Chondrocyte (in vitro differentiated cells): ENCODE measurements around the gene RIMS1. TPM values are rescaled to one million over a fixed set of nuclear protein-coding genes. Genes with fewer than 3 reads are reported as not detected.

ENCODE experiments used
- DNase-seq: peaks from one replicate; pipeline ENCODE4 v3.0.0; 2021; ENCODE audit warnings: mixed read lengths, low spot score
- H3K27ac Mint-ChIP-seq: one replicate; pipeline ENCODE4 v1.8.0; 2021; ENCODE audit warnings: mild to moderate bottlenecking, moderate library complexity, mixed read lengths; ENCODE audit not compliant: unreplicated experiment
- H3K27me3 Mint-ChIP-seq: 2 replicates; pipeline ENCODE4 v1.8.0; 2021; ENCODE audit warnings: low read depth, mixed read lengths
- H3K36me3 Mint-ChIP-seq: 2 replicates; pipeline ENCODE4 v1.8.0; 2021; ENCODE audit warnings: low read depth, mixed read lengths
- H3K4me1 Mint-ChIP-seq: 2 replicates; pipeline ENCODE4 v1.8.0; 2021; ENCODE audit warnings: low read depth, mild to moderate bottlenecking, mixed read lengths
- H3K4me3 Mint-ChIP-seq: one replicate; pipeline ENCODE4 v1.8.0; 2021; ENCODE audit warnings: mild to moderate bottlenecking, moderate library complexity, mixed read lengths; ENCODE audit not compliant: unreplicated experiment
- H3K9me3 Mint-ChIP-seq: 2 replicates; pipeline ENCODE4 v1.8.0; 2021; ENCODE audit warnings: low read depth, mixed read lengths
- CTCF ChIP-seq: fragments of 200-600 bp; sonication (generic); IDR thresholded peaks from 2 replicates; pipeline ENCODE4 v1.5.0; 2021; ENCODE audit warnings: antibody characterized with exemption, mild to moderate bottlenecking, moderate library complexity
- total RNA-seq: library from RNA; stranded (reverse); gene quantifications from 3 replicates; pipeline ENCODE4 v1.2.1, GENCODE V29; 2021

RIMS1 gene
- total RNA-seq, 1 donor from 2014 or later = 6.6 TPM

GRCh38 chr6:72403413-72403812, 517.1 kb downstream of the RIMS1 start:
- TF ChIP-seq CTCF = no peak
- Mint-ChIP-seq H3K9me3 (no peaks in the 10 kb centered on the region), H3K4me3 (no peak overlapping the region), H3K27me3 (no peaks in the 10 kb centered on the region), H3K27ac (no peak overlapping the region), H3K4me1 (no peaks in the 10 kb centered on the region), H3K36me3 (peaks cover 3% of the 10 kb centered on the region)
- DNase-seq = no peak

GRCh38 chr6:72406517-72406916, 520.2 kb downstream of the RIMS1 start:
- no peaks in the 10 kb centered on the region for H3K9me3 Mint-ChIP-seq
- no peak overlapping the region for H3K4me3 Mint-ChIP-seq
- no peak for DNase-seq
- H3K4me1 Mint-ChIP-seq = peaks cover 3% of the 10 kb centered on the region
- H3K27ac Mint-ChIP-seq = no peak overlapping the region
- H3K36me3 Mint-ChIP-seq = no peaks in the 10 kb centered on the region
- no peak for TF ChIP-seq CTCF
- H3K27me3 Mint-ChIP-seq = no peaks in the 10 kb centered on the region

GRCh38 chr6:72410769-72411168, 524.4 kb downstream of the RIMS1 start:
- peaks cover 7% of the 10 kb centered on the region for H3K27me3 Mint-ChIP-seq
- TF ChIP-seq CTCF = no peak
- H3K27ac Mint-ChIP-seq = no peak overlapping the region
- no peak overlapping the region for H3K4me3 Mint-ChIP-seq
- H3K36me3 Mint-ChIP-seq = no peaks in the 10 kb centered on the region
- peaks cover 7% of the 10 kb centered on the region for H3K4me1 Mint-ChIP-seq
- no peak for DNase-seq
- H3K9me3 Mint-ChIP-seq = no peaks in the 10 kb centered on the region

GRCh38 chr6:72411872-72412708, 525.7 kb downstream of the RIMS1 start:
- Mint-ChIP-seq H3K9me3 (no peaks in the 10 kb centered on the region), H3K4me1 (peaks cover 7% of the 10 kb centered on the region), H3K27me3 (peaks cover 10% of the 10 kb centered on the region), H3K36me3 (no peaks in the 10 kb centered on the region), H3K4me3 (no peak overlapping the region), H3K27ac (no peak overlapping the region)
- peak; percentile 100 for TF ChIP-seq CTCF
- DNase-seq = no peak

GRCh38 chr6:72412709-72413044, 526.3 kb downstream of the RIMS1 start:
- Mint-ChIP-seq H3K4me1 (peaks cover 7% of the 10 kb centered on the region), H3K36me3 (no peaks in the 10 kb centered on the region), H3K27me3 (peaks cover 10% of the 10 kb centered on the region), H3K9me3 (no peaks in the 10 kb centered on the region), H3K4me3 (no peak overlapping the region), H3K27ac (no peak overlapping the region)
- no peak for DNase-seq
- no peak for TF ChIP-seq CTCF
